BE2C (cell line): ENCODE data around the gene PHKG2.

Source experiments
- DNase-seq: peaks from one replicate; pipeline ENCODE4 v3.0.0-alpha.2; 2020
- H3K27me3 ChIP-seq: fragments of 250-450 bp; sonication (Bioruptor Pico); 2 replicates; pipeline ENCODE4 v1.5.1; 2020; ENCODE audit warnings: mild to moderate bottlenecking
- H3K36me3 ChIP-seq: fragments of 250-450 bp; sonication (Bioruptor Pico); 2 replicates; pipeline ENCODE4 v1.5.1; 2020; ENCODE audit warnings: mild to moderate bottlenecking
- H3K4me1 ChIP-seq: fragments of 250-450 bp; sonication (Bioruptor Pico); 2 replicates; pipeline ENCODE4 v1.5.1; 2020
- H3K4me3 ChIP-seq: 2 replicates; pipeline ENCODE4 v1.5.1; 2011; ENCODE audit warnings: low read depth, low read length
- H3K9me3 ChIP-seq: fragments of 250-450 bp; sonication (Bioruptor Pico); 2 replicates; pipeline ENCODE4 v1.5.1; 2020
- TF ChIP-seq, protein P1 (sequence below): IDR thresholded peaks from 2 replicates; pipeline ENCODE4 v1.5.1; 2012; ENCODE audit warnings: mild to moderate bottlenecking, low read depth, low read length

Gene PHKG2

DNA sequence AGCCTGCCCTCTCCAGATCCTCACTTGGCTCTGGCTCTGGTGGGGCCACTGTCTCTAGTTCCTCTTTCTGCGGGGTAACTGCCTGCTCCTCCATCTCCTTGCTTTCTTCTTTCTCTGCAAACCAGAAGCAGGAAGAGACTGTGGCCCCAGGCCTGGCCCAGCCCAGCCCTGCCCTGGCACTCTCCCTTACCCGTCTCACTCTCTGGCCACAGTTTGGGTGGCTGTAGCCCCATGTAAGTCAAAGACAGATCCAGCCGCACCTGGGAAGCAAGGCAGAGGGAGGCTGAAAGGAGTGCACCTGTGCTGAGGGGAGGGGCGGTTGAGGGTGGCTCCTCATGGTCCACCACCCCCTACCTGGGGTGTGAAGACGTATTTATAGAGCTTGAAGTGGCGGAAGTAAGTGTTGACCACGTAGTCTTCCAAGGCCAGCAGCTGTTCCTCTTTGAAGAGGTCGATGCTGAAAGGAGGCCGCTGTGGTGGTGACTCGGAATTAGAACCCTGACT, 10.8 kb downstream of the PHKG2 start:
- DNase-seq: no peak
- no peak overlapping the region for H3K4me3 ChIP-seq
- H3K27me3 ChIP-seq: no peaks in the 10 kb centered on the region

DNA sequence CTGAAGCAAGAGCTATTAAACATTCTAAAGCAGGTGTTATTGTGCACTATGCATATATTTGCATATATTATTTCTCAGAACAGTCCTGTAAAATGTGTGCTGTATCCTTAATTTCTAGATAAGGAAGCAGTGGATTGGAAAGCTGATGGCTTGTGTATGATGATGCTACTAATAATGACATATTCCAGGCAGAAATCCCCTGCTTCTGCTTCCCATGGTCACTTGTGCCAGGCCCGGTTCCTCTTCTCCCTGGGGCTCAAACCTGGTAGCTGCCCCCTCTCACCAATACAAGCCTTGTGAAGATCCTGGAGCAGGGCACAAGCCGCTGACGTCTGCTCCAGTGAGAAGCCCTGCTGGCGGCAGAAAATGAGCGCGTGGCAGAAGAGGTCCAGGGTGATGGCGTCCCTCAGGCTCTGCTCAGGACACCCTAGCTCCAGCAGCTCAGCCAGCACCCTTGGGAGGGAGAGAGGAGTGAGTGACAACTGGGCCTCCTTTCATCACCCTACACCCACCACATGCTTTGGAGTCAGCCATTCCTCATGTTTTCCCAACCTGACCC, 11.9 kb downstream of the PHKG2 start:
- Histone ChIP-seq H3K36me3 (peaks cover 28% of the 10 kb centered on the region), H3K4me3 (no peak overlapping the region; the same call in 1 of the 2 replicates), H3K4me1 (no peaks in the 10 kb centered on the region), H3K27me3 (no peaks in the 10 kb centered on the region), H3K9me3 (no peaks in the 10 kb centered on the region)
- TF ChIP-seq, protein P1, sequence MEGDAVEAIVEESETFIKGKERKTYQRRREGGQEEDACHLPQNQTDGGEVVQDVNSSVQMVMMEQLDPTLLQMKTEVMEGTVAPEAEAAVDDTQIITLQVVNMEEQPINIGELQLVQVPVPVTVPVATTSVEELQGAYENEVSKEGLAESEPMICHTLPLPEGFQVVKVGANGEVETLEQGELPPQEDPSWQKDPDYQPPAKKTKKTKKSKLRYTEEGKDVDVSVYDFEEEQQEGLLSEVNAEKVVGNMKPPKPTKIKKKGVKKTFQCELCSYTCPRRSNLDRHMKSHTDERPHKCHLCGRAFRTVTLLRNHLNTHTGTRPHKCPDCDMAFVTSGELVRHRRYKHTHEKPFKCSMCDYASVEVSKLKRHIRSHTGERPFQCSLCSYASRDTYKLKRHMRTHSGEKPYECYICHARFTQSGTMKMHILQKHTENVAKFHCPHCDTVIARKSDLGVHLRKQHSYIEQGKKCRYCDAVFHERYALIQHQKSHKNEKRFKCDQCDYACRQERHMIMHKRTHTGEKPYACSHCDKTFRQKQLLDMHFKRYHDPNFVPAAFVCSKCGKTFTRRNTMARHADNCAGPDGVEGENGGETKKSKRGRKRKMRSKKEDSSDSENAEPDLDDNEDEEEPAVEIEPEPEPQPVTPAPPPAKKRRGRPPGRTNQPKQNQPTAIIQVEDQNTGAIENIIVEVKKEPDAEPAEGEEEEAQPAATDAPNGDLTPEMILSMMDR: no peak
- no peak for DNase-seq

More for the DNA sequence above, 10.8 kb downstream of the PHKG2 start:
- Histone ChIP-seq H3K36me3 (peaks cover 22% of the 10 kb centered on the region), H3K9me3 (no peaks in the 10 kb centered on the region), H3K4me1 (no peaks in the 10 kb centered on the region)
- TF ChIP-seq, protein P1: no peak

DNA sequence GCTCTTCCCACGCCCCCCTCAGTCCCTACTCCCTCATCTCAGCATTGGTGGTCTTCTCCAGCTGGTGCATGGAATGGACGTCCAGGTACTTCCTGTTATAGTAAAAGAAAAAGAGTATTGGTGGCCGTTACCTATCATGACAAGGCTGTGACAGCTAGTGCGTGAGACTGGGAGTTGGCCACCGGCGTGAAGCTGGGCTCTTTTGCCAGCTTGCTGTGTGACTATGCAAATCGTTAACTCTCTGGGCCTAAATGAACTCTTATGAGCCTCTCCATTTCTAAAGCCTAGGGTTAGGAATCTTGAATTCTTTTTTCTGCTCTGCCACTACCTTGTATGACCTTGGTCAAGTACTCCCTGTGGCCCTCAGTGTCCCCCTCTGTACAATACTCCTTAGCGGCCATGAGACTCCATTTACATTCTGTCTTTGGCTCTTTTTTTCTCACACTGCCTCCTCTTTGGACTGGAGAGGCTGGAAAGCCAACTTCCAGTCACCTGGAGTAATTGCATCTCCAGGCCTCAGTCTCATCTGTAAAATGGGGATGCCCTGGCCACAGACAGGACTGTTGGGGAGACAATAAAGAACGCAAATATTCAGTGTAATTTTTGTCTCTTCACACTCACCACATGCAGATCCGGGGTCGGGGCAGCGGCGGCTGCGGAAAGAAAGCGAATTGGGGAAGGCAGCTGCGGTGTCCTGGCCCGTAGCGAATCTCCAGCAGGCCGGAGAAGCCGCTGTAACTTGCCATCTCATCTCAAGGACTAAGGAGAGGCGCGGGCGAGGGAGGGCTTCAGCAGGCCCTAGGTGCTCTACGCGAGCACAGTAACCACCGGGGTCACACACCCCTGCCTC, 12.6 kb downstream of the PHKG2 start:
- TF ChIP-seq, protein P1: no peak
- H3K4me1 ChIP-seq: no peaks in the 10 kb centered on the region
- no peaks in the 10 kb centered on the region for H3K9me3 ChIP-seq
- peaks cover 33% of the 10 kb centered on the region for H3K36me3 ChIP-seq
- no peak for DNase-seq
- peak overlapping the region; percentile 73 for H3K4me3 ChIP-seq
- no peaks in the 10 kb centered on the region for H3K27me3 ChIP-seq

DNA sequence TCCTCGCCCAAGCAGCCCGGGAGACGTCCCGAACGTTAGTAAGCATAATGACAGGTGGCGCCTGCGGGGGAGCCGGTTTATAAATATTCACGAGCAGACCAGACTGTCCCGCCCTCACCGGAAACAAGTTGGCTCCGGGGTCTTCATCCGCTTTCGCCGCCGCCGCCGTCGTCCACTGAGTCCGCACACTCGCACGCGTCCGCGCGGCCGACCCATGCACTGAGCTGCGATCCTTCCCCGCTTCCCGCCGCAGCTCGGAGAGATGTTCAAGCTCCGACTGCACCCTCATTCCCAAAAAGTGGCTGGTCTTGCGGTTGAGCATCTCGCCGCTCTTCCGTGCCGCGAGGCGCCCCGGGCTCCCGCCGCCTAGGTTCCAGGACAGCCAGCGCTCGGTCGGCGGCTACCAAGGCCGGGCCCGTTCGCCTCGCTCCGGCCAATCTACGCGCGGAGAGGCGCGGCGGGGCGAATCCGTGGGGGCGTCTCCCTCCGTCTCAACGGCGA, 13.3 kb downstream of the PHKG2 start:
- Histone ChIP-seq H3K36me3 (peaks cover 35% of the 10 kb centered on the region), H3K4me1 (no peaks in the 10 kb centered on the region), H3K27me3 (no peaks in the 10 kb centered on the region), H3K9me3 (no peaks in the 10 kb centered on the region), H3K4me3 (peak overlapping the region; percentile 73)
- DNase-seq: peak; percentile 49
- TF ChIP-seq, protein P1: no peak

DNA sequence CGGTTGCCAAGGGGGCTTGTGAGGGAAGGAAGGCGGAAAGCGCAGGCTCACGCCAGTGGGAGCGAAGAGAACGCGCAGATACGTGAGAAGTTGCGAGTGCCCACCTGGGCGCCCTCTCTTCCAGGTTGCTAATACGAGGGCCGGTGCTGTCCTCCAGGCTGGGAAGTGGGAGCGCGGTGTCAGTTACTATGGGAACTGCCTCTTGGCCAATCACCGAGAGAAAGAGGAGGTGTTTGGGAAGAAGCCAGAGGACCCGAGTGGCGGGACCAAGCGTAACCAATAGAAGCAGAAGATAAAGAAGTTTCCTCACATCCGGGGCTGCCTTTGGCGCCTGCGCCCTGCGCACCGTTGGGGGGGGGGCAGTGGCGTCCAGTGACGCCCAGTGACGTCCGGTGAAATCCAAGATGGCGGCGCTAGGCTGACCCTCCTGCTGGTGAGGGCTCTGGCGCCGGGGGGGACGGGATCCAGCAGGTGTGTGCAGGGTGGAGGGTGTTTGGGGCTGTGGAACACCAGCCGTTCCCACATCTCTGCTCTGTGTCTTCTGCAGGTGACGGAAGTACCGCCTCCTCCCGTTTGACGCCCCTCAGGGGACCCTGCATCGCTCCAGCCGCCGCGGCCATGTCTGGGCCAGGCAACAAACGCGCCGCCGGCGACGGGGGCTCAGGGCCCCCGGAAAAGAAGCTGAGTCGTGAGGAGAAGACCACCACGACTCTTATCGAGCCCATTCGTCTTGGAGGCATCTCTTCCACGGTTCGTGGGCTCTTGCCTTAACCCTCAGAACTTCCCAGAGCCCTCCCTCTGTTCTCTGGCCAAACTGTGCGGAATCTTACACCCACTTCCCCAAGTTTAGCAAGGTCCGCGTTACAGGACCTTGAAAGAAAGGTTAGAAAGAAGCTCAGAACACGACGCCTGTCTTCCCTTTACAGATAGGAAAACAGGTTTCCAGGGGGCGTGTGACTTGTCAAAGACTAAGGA, 14.0 kb downstream of the PHKG2 start, which contains the start of the genes CFAP119 and RNF40:
Gene CFAP119, minus strand, starts transcription at position 135 of the 975 bp plus-strand sequence. CDS start 314 bp downstream, outside the sequence.
Gene RNF40, plus strand, starts transcription at position 395 of the 975 bp plus-strand sequence. Its CDS starts 224 bp downstream, at position 619.
- DNase-seq: peak; percentile 97
- H3K9me3 ChIP-seq: no peaks in the 10 kb centered on the region
- peak within 1 kb of the TSS; percentile 73 for H3K4me3 ChIP-seq
- TF ChIP-seq, protein P1: no peak
- H3K4me1 ChIP-seq: no peaks in the 10 kb centered on the region
- H3K36me3 ChIP-seq: peaks cover 43% of the 10 kb centered on the region
- H3K27me3 ChIP-seq: no peaks in the 10 kb centered on the region
